H1 (cell line): Measurements from ENCODE around the gene NT5C. TPM values are rescaled to one million over a fixed set of nuclear protein-coding genes. Genes with fewer than 3 reads are reported as not detected.

Experiments used
- CTCF ChIA-PET: fragments of 300-600 bp; sonication (Branson Sonifier 250); formaldehyde crosslinking; loops from one replicate; lab custom pipeline; 2021; ENCODE audit not compliant: partially characterized antibody; lab: Charles Lee
- POLR2A ChIA-PET: fragments of 300-600 bp; sonication (Branson Sonifier 250); formaldehyde crosslinking; loops from one replicate; lab custom pipeline; 2021; ENCODE audit warnings: inconsistent platforms; ENCODE audit not compliant: partially characterized antibody; lab: Charles Lee
- DNase-seq, 2 experiments: peaks; one replicate each; pipeline versions ENCODE4 v3.0.0 to v3.0.0-alpha.2; 2010 to 2022; ENCODE audit warnings: low spot score in 2 of 2, low read depth in 1 of 2, mixed read lengths in 1 of 2
- FAIRE-seq: peaks from 2 replicates; lab custom pipeline; 2011; peaks lifted over from hg19 to GRCh38; lab: Jason Lieb, UNC
- H2AFZ ChIP-seq: 2 replicates; pipeline ENCODE4 v1.8.1; 2012; ENCODE audit warnings: low read length, inconsistent platforms
- H2AK5ac ChIP-seq: 2 replicates; pipeline ENCODE4 v1.6.1; 2013; ENCODE audit warnings: low read depth, low read length
- H2BK120ac ChIP-seq: replicated peaks from 2 replicates; pipeline ENCODE3; 2013; ENCODE audit warnings: low read depth, low read length, inconsistent platforms
- H2BK12ac ChIP-seq: 2 replicates; pipeline ENCODE4 v1.6.1; 2013; ENCODE audit warnings: low read depth, low read length
- H2BK15ac ChIP-seq: 2 replicates; pipeline ENCODE4 v1.6.1; 2013; ENCODE audit warnings: low read length
- H2BK20ac ChIP-seq: 2 replicates; pipeline ENCODE4 v1.6.1; 2013; ENCODE audit warnings: low read length
- H2BK5ac ChIP-seq: 2 replicates; pipeline ENCODE4 v1.6.1; 2013; ENCODE audit warnings: low read depth, low read length
- H3K14ac ChIP-seq: 2 replicates; pipeline ENCODE4 v1.6.1; 2013; ENCODE audit warnings: inconsistent platforms; ENCODE audit not compliant: insufficient read length
- H3K18ac ChIP-seq: 2 replicates; pipeline ENCODE4 v1.6.1; 2013; ENCODE audit warnings: low read length; ENCODE audit errors: extremely low read depth
- H3K23ac ChIP-seq: 2 replicates; pipeline ENCODE4 v1.6.1; 2013; ENCODE audit warnings: inconsistent platforms; ENCODE audit not compliant: insufficient read length
- H3K23me2 ChIP-seq: 2 replicates; pipeline ENCODE4 v1.6.1; 2013; ENCODE audit warnings: low read depth, low read length
- H3K27ac ChIP-seq: 2 replicates; pipeline ENCODE4 v1.6.1; 2011; ENCODE audit warnings: low read depth, low read length, inconsistent platforms
- H3K27me3 ChIP-seq, 4 experiments: replicated peaks in 1 of 4; 1 replicate in 1 of 4; 2 replicates in 3 of 4; pipeline versions ENCODE4 v1.6.1 to v1.8.1; 2011 to 2013; ENCODE audit warnings: low read length in 3 of 4, mild to moderate bottlenecking in 3 of 4, inconsistent platforms in 2 of 4, mixed read lengths in 2 of 4, moderate library complexity in 1 of 4; ENCODE audit not compliant: control insufficient read depth in 3 of 4, insufficient read depth in 3 of 4; ENCODE audit errors: extremely low read depth in 1 of 4
- H3K36me3 ChIP-seq, 4 experiments: 2 replicates each; pipeline versions ENCODE4 v1.6.1 to v1.8.1; 2011 to 2013; ENCODE audit warnings: mild to moderate bottlenecking in 4 of 4, low read length in 3 of 4, moderate library complexity in 2 of 4, control low read depth in 1 of 4, inconsistent platforms in 1 of 4; ENCODE audit not compliant: insufficient read depth in 4 of 4, control insufficient read depth in 2 of 4
- H3K4ac ChIP-seq: replicated peaks from 2 replicates; pipeline ENCODE3; 2013; ENCODE audit warnings: low read length, low read depth, mixed read lengths, inconsistent platforms; ENCODE audit not compliant: insufficient read length
- H3K4me1 ChIP-seq, 4 experiments: replicated peaks in 1 of 4; 1 replicate in 1 of 4; 2 replicates in 3 of 4; pipeline versions ENCODE4 v1.6.1 to v1.8.1; 2011 to 2013; ENCODE audit warnings: low read length in 3 of 4, inconsistent platforms in 2 of 4, mixed read lengths in 1 of 4; ENCODE audit not compliant: insufficient read depth in 4 of 4, control insufficient read depth in 3 of 4
- H3K4me2 ChIP-seq, 2 experiments: 2 replicates each; pipeline versions ENCODE4 v1.6.1 to v1.8.1; 2011 to 2013; ENCODE audit warnings: low read depth in 2 of 2, low read length in 2 of 2, control low read depth in 1 of 2, inconsistent platforms in 1 of 2, mild to moderate bottlenecking in 1 of 2; ENCODE audit not compliant: insufficient read depth in 1 of 2
- H3K4me3 ChIP-seq, 4 experiments: fragments of 200-600, 300-600 bp in 1 of 4; sonication (generic), shearing (Covaris generic), sonication (Bioruptor Twin) in 1 of 4; 2 replicates each; pipeline versions ENCODE4 v1.5.1 to v1.8.1; 2011 to 2016; ENCODE audit warnings: low read length in 4 of 4, low read depth in 3 of 4, control low read depth in 2 of 4, inconsistent platforms in 2 of 4, mild to moderate bottlenecking in 2 of 4, mixed read lengths in 1 of 4, moderate library complexity in 1 of 4; ENCODE audit not compliant: insufficient read depth in 2 of 4; ENCODE audit errors: extremely low read depth in 1 of 4
- H3K56ac ChIP-seq: replicated peaks from 2 replicates; pipeline ENCODE3; 2013; ENCODE audit warnings: low read depth, mild to moderate bottlenecking, mixed read lengths, low read length, inconsistent platforms; ENCODE audit not compliant: insufficient read length
- H3K79me1 ChIP-seq: 2 replicates; pipeline ENCODE4 v1.6.1; 2013; ENCODE audit warnings: low read depth, low read length, control low read depth
- H3K79me2 ChIP-seq, 2 experiments: 2 replicates each; pipeline versions ENCODE4 v1.6.1 to v1.8.1; 2012 to 2013; ENCODE audit warnings: low read length in 2 of 2, mild to moderate bottlenecking in 2 of 2, inconsistent platforms in 1 of 2; ENCODE audit not compliant: insufficient read depth in 2 of 2, control insufficient read depth in 1 of 2
- H3K9ac ChIP-seq, 4 experiments: replicated peaks in 1 of 4; 1 replicate in 1 of 4; 2 replicates in 3 of 4; pipeline versions ENCODE4 v1.6.1 to v1.8.1; 2011 to 2013; ENCODE audit warnings: low read depth in 3 of 4, low read length in 3 of 4, control low read depth in 2 of 4, mild to moderate bottlenecking in 2 of 4, moderate library complexity in 2 of 4, inconsistent platforms in 1 of 4; ENCODE audit errors: extremely low read depth in 1 of 4
- H3K9me3 ChIP-seq, 2 experiments: 2 replicates each; pipeline versions ENCODE4 v1.6.1 to v1.8.1; 2012 to 2013; ENCODE audit warnings: mild to moderate bottlenecking in 2 of 2, moderate library complexity in 2 of 2, control low read depth in 1 of 2, inconsistent platforms in 1 of 2, low read depth in 1 of 2, low read length in 1 of 2, mixed read lengths in 1 of 2; ENCODE audit not compliant: insufficient read depth in 2 of 2
- H4K20me1 ChIP-seq, 2 experiments: replicated peaks in 1 of 2; 2 replicates each; pipeline versions ENCODE3 to v1.8.1; 2011 to 2013; ENCODE audit warnings: inconsistent platforms in 2 of 2, low read length in 2 of 2, mild to moderate bottlenecking in 1 of 2; ENCODE audit not compliant: insufficient read depth in 2 of 2, control insufficient read depth in 1 of 2
- H4K5ac ChIP-seq: 2 replicates; pipeline ENCODE4 v1.6.1; 2013; ENCODE audit warnings: low read length, low read depth, mixed read lengths, inconsistent platforms; ENCODE audit not compliant: insufficient read length
- H4K8ac ChIP-seq: 2 replicates; pipeline ENCODE4 v1.8.0; 2013; ENCODE audit warnings: mild to moderate bottlenecking, moderate library complexity, low read length, inconsistent platforms; ENCODE audit not compliant: insufficient read depth; ENCODE audit errors: extremely low read depth
- H4K91ac ChIP-seq: replicated peaks from 2 replicates; pipeline ENCODE3; 2013; ENCODE audit warnings: low read length, mixed read lengths, inconsistent platforms; ENCODE audit not compliant: insufficient read length
- CBX5 ChIP-seq: fragments of 300-800, 300-1000 bp; sonication (generic); IDR thresholded peaks from 2 replicates; pipeline ENCODE4 v1.7.1; 2016; ENCODE audit warnings: antibody characterized with exemption, low read length, low read depth
- CHD1 ChIP-seq: IDR thresholded peaks from 2 replicates; pipeline ENCODE4 v1.6.1; 2012; ENCODE audit warnings: low read depth, low read length, improper control_type of control experiment
- CREB1 ChIP-seq: IDR thresholded peaks from 2 replicates; pipeline ENCODE4 v1.6.1; 2012; ENCODE audit warnings: inconsistent platforms
- MAFK ChIP-seq: IDR thresholded peaks from 2 replicates; pipeline ENCODE4 v1.6.1; 2012; ENCODE audit warnings: low read depth, mild to moderate bottlenecking, improper control_type of control experiment, low read length
- NRF1 ChIP-seq: IDR thresholded peaks from 2 replicates; pipeline ENCODE4 v1.6.1; 2011; ENCODE audit warnings: mild to moderate bottlenecking, low read depth, low read length, improper control_type of control experiment
- POLR2A ChIP-seq, 2 experiments: IDR thresholded peaks; 1 replicate in 1 of 2; 2 replicates in 1 of 2; pipeline ENCODE4 v1.6.1; 2011; ENCODE audit warnings: low read depth in 2 of 2, low read length in 2 of 2, mild to moderate bottlenecking in 2 of 2; ENCODE audit errors: control extremely low read depth in 1 of 2
- POLR2AphosphoS5 ChIP-seq: IDR thresholded peaks from 2 replicates; pipeline ENCODE4 v1.6.1; 2011; ENCODE audit warnings: low read depth, low read length
- SUZ12 ChIP-seq: fragments of 200-600 bp; sonication (generic); IDR thresholded peaks from 2 replicates; pipeline ENCODE4 v1.6.1; 2012; ENCODE audit warnings: mild to moderate bottlenecking, inconsistent platforms, low read length, moderate library complexity, mixed read lengths
- WGBS, 2 experiments: shearing (Covaris generic) in 1 of 2; methylation state at CpG; one replicate each; pipeline versions ENCODE4 v1.1.6 to v1.1.7; 2013 to 2015; ENCODE audit warnings: low lambda C conversion rate in 2 of 2, mixed read lengths in 2 of 2, inconsistent platforms in 1 of 2, low coverage in 1 of 2, missing lambda C conversion rate in 1 of 2; ENCODE audit not compliant: insufficient replicate concordance in 2 of 2, insufficient coverage in 1 of 2, insufficient read length in 1 of 2; ENCODE audit errors: extremely low coverage in 1 of 2, missing lambda C conversion rate in 1 of 2; 5-methylcytosine and 5-hydroxymethylcytosine counted together
- polyA plus RNA-seq, 7 experiments: library from polyadenylated mRNA; depleted of rRNA in 3 of 7; stranded (reverse) in 5 of 7; unstranded in 2 of 7; fragments of >200 nt in 5 of 7; fragments of 200-250 nt in 2 of 7; gene quantifications; 1 replicate in 5 of 7; 2 replicates in 1 of 7; 4 replicates in 1 of 7; pipeline versions ENCODE4 v1.2.1 to v1.2.3, GENCODE V29; 2011 to 2013; ENCODE audit warnings: missing spikeins in 2 of 7, mixed read lengths in 2 of 7
- total RNA-seq: library from RNA; stranded (reverse); fragmentation: NEBNext Ultra II Directional; extraction: Animal tissue kit (Norgen Biotek cat#: 25700); gene quantifications from 2 replicates; pipeline ENCODE4 v1.2.1, GENCODE V29; 2021
- TF ChIP-seq, protein P1 (sequence below): IDR thresholded peaks from 2 replicates; pipeline ENCODE4 v1.6.1; 2012; ENCODE audit warnings: low read length, inconsistent platforms

NT5C gene
- total and polyA plus RNA-seq, 2 of the 8 experiments (the other 6 are each of a cell fraction or from before 2014, with no cell fraction given), result 52.1 to 66.4 TPM

DNA sequence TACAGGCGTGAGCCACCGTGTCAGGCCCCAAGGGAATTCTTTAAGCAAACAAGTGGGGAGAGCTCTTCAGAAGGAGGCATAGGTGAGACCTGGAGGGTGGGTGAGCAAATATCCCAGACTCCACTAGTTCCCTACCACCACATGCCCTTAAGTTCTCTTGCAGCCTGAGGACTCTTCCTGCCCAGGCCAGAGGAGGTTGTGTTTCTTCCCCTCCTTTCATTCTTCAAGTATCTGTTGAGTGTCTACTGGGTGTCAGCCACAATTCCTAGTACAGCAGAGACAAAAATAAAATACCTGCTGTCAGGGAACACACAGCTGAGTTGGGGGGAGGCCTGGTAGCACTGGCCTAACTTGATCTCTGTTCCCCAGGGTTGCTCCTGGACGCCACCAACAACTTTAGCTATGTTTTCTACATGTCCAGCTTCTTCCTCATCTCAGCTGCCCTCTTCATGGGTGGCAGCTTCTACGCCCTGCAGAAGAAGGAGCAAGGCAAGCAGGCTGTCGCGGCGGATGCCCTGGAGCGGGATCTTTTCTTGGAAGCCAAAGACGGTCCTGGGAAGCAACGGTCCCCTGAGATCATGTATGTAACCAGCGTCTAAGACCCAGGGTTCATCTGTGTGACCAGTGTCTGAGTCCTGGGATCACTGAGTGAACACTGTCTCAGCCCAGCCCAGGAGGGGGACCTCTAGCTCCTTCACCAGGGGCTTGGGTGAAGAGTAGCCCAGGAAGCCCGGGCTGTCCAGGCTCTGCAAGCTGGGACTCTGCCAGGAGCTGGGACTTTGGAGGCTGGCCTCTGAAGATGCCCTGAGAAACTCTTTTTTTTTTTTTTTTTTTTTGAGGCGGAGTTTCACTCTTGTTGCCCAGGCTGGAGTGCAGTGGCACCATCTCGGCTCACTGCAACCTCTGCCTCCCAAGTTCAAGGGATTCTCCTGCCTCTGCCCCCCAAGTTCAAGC is 27.7 kb downstream of the NT5C start:
- H3K18ac ChIP-seq, result no peak overlapping the region
- H3K27ac ChIP-seq, result no peak overlapping the region
- no peak overlapping the region for H4K8ac ChIP-seq
- H4K5ac ChIP-seq, result no peak overlapping the region
- no peak overlapping the region for H3K4ac ChIP-seq
- H3K4me2 ChIP-seq, result no peak overlapping the region
- FAIRE-seq, result no peak
- 84% methylated on average over 11 of the region's 14 CpGs; no CpG with 5 or more reads in 1 of the 2 experiments for WGBS, 2 experiments
- POLR2A ChIA-PET, result interaction anchor here (1.2 to 8.7 kb wide), 6 partner anchors 10 to 54 kb away, joined by 3 to 32 read pairs (median 4); partner anchors contain the start of genes JPT1 and SLC16A5
- H2AK5ac ChIP-seq, result no peak overlapping the region
- no peak for TF ChIP-seq POLR2A (IDR thresholded peaks at IDR 0.05; ENCODE audit: control extremely low read depth in 1 of 2, low read depth in 2 of 2, low read length in 2 of 2)
- TF ChIP-seq CREB1, result no peak
- TF ChIP-seq, protein P1, sequence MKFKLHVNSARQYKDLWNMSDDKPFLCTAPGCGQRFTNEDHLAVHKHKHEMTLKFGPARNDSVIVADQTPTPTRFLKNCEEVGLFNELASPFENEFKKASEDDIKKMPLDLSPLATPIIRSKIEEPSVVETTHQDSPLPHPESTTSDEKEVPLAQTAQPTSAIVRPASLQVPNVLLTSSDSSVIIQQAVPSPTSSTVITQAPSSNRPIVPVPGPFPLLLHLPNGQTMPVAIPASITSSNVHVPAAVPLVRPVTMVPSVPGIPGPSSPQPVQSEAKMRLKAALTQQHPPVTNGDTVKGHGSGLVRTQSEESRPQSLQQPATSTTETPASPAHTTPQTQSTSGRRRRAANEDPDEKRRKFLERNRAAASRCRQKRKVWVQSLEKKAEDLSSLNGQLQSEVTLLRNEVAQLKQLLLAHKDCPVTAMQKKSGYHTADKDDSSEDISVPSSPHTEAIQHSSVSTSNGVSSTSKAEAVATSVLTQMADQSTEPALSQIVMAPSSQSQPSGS, result no peak
- TF ChIP-seq CBX5, result no peak
- TF ChIP-seq CHD1, result no peak
- TF ChIP-seq POLR2AphosphoS5, result no peak
- TF ChIP-seq MAFK, result no peak
- TF ChIP-seq SUZ12, result no peak
- TF ChIP-seq NRF1, result no peak
- TF ChIP-seq, all 59 proteins: peak for 0
- Histone ChIP-seq H4K20me1 (no peaks in the 10 kb centered on the region), H3K79me2 (no peaks in the 10 kb centered on the region), H2BK120ac (no peak overlapping the region), H3K4me3 (no peak overlapping the region), H4K91ac (no peak overlapping the region), H3K9me3 (peaks cover 0 to 3% of the 10 kb centered on the region in 2 experiments; a peak in 2 of 4 replicates), H3K14ac (no peak overlapping the region), H2BK20ac (no peak overlapping the region), H2BK12ac (no peak overlapping the region), H3K23me2 (peaks cover under 1% of the 10 kb centered on the region; the same call in 1 of the 2 replicates), H3K23ac (no peak overlapping the region), H3K36me3 (peaks cover 0 to 9% (median 2%) of the 10 kb centered on the region in 4 experiments; a peak in 5 of 8 replicates), H2BK5ac (no peak overlapping the region), H3K27me3 (no peaks in the 10 kb centered on the region), H2BK15ac (no peak overlapping the region), H3K56ac (no peak overlapping the region), H3K4me1 (no peaks in the 10 kb centered on the region; a peak in 1 of 7 replicates), H2AFZ (no peak overlapping the region), H3K79me1 (no peaks in the 10 kb centered on the region), H3K9ac (no peak overlapping the region)
- CTCF ChIA-PET, result interaction anchor here (0.6 to 6.2 kb wide), 26 partner anchors 8 to 308 kb away, joined by 3 to 81 read pairs (median 7); partner anchors contain the start of genes MRPL58, NT5C, SLC16A5 and SUMO2
- DNase-seq, result no peak
